HEK293 (cell line): ENCODE data around the gene METTL3.
"Not testable (repeated sequence)": the region's sequence is repeated elsewhere in the genome, so short reads cannot be mapped to it uniquely, and the experiment has no call there.

Source experiments
- CTCF ChIP-seq: fragments of 450-650 bp; formaldehyde crosslinking; IDR thresholded peaks from 2 replicates; pipeline ENCODE4 v1.5.1; 2016; ENCODE audit warnings: missing biosample characterization, missing genetic modification characterization
- MEIS1 ChIP-seq: sonication (generic); formaldehyde crosslinking; IDR thresholded peaks from 2 replicates; pipeline ENCODE4 v1.8.1; 2022; ENCODE audit warnings: missing genetic modification reagents, mild to moderate bottlenecking, borderline replicate concordance
- PRDM1 ChIP-seq: fragments of 450-650 bp; formaldehyde crosslinking; IDR thresholded peaks from 2 replicates; pipeline ENCODE4; 2016; ENCODE audit warnings: missing biosample characterization, missing genetic modification characterization
- ZBTB1 ChIP-seq: fragments of 450-650 bp; formaldehyde crosslinking; IDR thresholded peaks from 2 replicates; pipeline ENCODE4 v1.5.1; 2016; ENCODE audit warnings: missing biosample characterization, missing genetic modification characterization
- ZNF121 ChIP-seq: fragments of 450-650 bp; formaldehyde crosslinking; IDR thresholded peaks from 2 replicates; pipeline ENCODE4 v1.5.1; 2016; ENCODE audit warnings: missing biosample characterization, missing genetic modification characterization
- ZNF416 ChIP-seq: fragments of 450-650 bp; formaldehyde crosslinking; IDR thresholded peaks from 2 replicates; pipeline ENCODE4 v1.5.1; 2016; ENCODE audit warnings: missing biosample characterization, missing genetic modification characterization
- ZNF776 ChIP-seq: fragments of 450-650 bp; formaldehyde crosslinking; IDR thresholded peaks from 2 replicates; pipeline ENCODE4 v1.5.0; 2017; ENCODE audit warnings: missing biosample characterization, missing genetic modification characterization, borderline replicate concordance

- TF ChIP-seq PRDM1; CTCF (tag by site-specific recombination); ZNF416; ZBTB1 (tag by site-specific recombination); MEIS1; ZNF776; ZNF121: not testable (repeated sequence)
Observed at GRCh38 chr14:21544588-21544987, 33.4 kb upstream of the METTL3 start.
